Choroid plexus epithelial cell (primary cell): Measurements from ENCODE around the gene OR4X1.
A peak's percentile ranks its signal among the peaks of the same experiment; 100 is the strongest.
"Not testable (repeated sequence)": the region's sequence is repeated elsewhere in the genome, so short reads cannot be mapped to it uniquely, and the experiment has no call there.

Experiments used
- DNase-seq: peaks from one replicate; pipeline ENCODE4 v3.0.0-alpha.2; 2010; ENCODE audit warnings: low read depth
- H3K4me3 ChIP-seq: 2 replicates; pipeline ENCODE4 v1.5.1; 2011; ENCODE audit warnings: low read depth, mild to moderate bottlenecking, control low read depth, low read length, moderate library complexity
- CTCF ChIP-seq: conservative IDR thresholded peaks from 2 replicates; pipeline ENCODE4 v1.5.1; 2011; ENCODE audit warnings: low read depth, mild to moderate bottlenecking, control low read depth, inconsistent platforms, low read length, moderate library complexity

Gene OR4X1

GRCh38 chr11:48248902-48249301 is 14.8 kb upstream of the OR4X1 start:
- TF ChIP-seq CTCF: no peak
- H3K4me3 ChIP-seq: no peak overlapping the region
- no peak for DNase-seq

- no peak for TF ChIP-seq CTCF
Observed at GRCh38 chr11:48261600-48261999, 2.1 kb upstream of the OR4X1 start.

GRCh38 chr11:48270621-48271020 is 7.0 kb downstream of the OR4X1 start:
- H3K4me3 ChIP-seq: no peak overlapping the region
- TF ChIP-seq CTCF: no peak
- no peak for DNase-seq

More at GRCh38 chr11:48261600-48261999, 2.1 kb upstream of the OR4X1 start:
- DNase-seq: no peak
- H3K4me3 ChIP-seq: no peak overlapping the region

- DNase-seq: no peak
- no peak for TF ChIP-seq CTCF
- H3K4me3 ChIP-seq: no peak overlapping the region
Observed at GRCh38 chr11:48272606-48273005, 8.9 kb downstream of the OR4X1 start.

- TF ChIP-seq CTCF: no peak
- no peak within 1 kb of the TSS for H3K4me3 ChIP-seq
- DNase-seq: no peak
Observed at GRCh38 chr11:48305923-48306322, 42.3 kb downstream of the OR4X1 start, which contains the start of gene OR4S1. OR4S1 (plus strand) TSS chr11:48306223; CDS start chr11:48306223, 0 bp downstream.

GRCh38 chr11:48307760-48308386 is 44.2 kb downstream of the OR4X1 start:
- peak; percentile 61 for DNase-seq
- peak; percentile 83 for TF ChIP-seq CTCF
- no peak overlapping the region for H3K4me3 ChIP-seq

GRCh38 chr11:48313590-48313989 is 49.9 kb downstream of the OR4X1 start:
- H3K4me3 ChIP-seq, DNase-seq: not testable (repeated sequence)
